ENCODE results near the gene MACROH2A2.

Gene MACROH2A2

GRCh38 chr10:70135684-70136083, 83.0 kb downstream of the MACROH2A2 start:
- H3K4me3 ChIP-seq (ENCODE audit: low read depth in 1 of 5, low read length in 5 of 5) = no peak overlapping the region
- no peaks in the 10 kb centered on the region for H3K9me3 ChIP-seq (ENCODE audit: control insufficient read depth in 5 of 5, low read length in 5 of 5)
- H3K27ac ChIP-seq (ENCODE audit: low read depth, low read length) = no peak overlapping the region
- H3K4me1 ChIP-seq (ENCODE audit: control insufficient read depth in 5 of 5, insufficient read depth in 5 of 5, low read length in 5 of 5) = peaks cover 6 to 39% (median 30%) of the 10 kb centered on the region in 5 donors
- peaks cover 0 to 16% (median 9%) of the 10 kb centered on the region in 5 donors for H3K36me3 ChIP-seq (ENCODE audit: control insufficient read depth in 5 of 5, insufficient read depth in 5 of 5, low read length in 5 of 5)
- no peak overlapping the region for H3K9ac ChIP-seq (ENCODE audit: low read length in 5 of 5)
- H3K27me3 ChIP-seq (ENCODE audit: control insufficient read depth in 5 of 5, insufficient read depth in 4 of 5, low read length in 5 of 5) = no peaks in the 10 kb centered on the region

- Histone ChIP-seq H3K4me3 (ENCODE audit: low read depth in 1 of 5, low read length in 5 of 5) (no peak overlapping the region), H3K27ac (ENCODE audit: low read depth, low read length) (no peak overlapping the region), H3K9ac (ENCODE audit: low read length in 5 of 5) (no peak overlapping the region), H3K4me1 (ENCODE audit: control insufficient read depth in 5 of 5, insufficient read depth in 5 of 5, low read length in 5 of 5) (peaks cover 2 to 26% (median 18%) of the 10 kb centered on the region in 5 donors), H3K36me3 (ENCODE audit: control insufficient read depth in 5 of 5, insufficient read depth in 5 of 5, low read length in 5 of 5) (peaks cover 0 to 16% (median 9%) of the 10 kb centered on the region in 5 donors), H3K9me3 (ENCODE audit: control insufficient read depth in 5 of 5, low read length in 5 of 5) (no peaks in the 10 kb centered on the region), H3K27me3 (ENCODE audit: control insufficient read depth in 5 of 5, insufficient read depth in 4 of 5, low read length in 5 of 5) (no peaks in the 10 kb centered on the region)
These were observed 84.5 kb downstream of the MACROH2A2 start for GRCh38 chr10:70137135-70137534.

- Histone ChIP-seq H3K4me1 (ENCODE audit: control insufficient read depth in 5 of 5, insufficient read depth in 5 of 5, low read length in 5 of 5) (peaks cover 0 to 25% (median 14%) of the 10 kb centered on the region in 5 donors), H3K4me3 (ENCODE audit: low read depth in 1 of 5, low read length in 5 of 5) (no peak overlapping the region), H3K27me3 (ENCODE audit: control insufficient read depth in 5 of 5, insufficient read depth in 4 of 5, low read length in 5 of 5) (no peaks in the 10 kb centered on the region), H3K27ac (ENCODE audit: low read depth, low read length) (no peak overlapping the region), H3K9me3 (ENCODE audit: control insufficient read depth in 5 of 5, low read length in 5 of 5) (no peaks in the 10 kb centered on the region), H3K9ac (ENCODE audit: low read length in 5 of 5) (no peak overlapping the region), H3K36me3 (ENCODE audit: control insufficient read depth in 5 of 5, insufficient read depth in 5 of 5, low read length in 5 of 5) (peaks cover 0 to 16% (median 9%) of the 10 kb centered on the region in 5 donors)
These were observed 85.6 kb downstream of the MACROH2A2 start for GRCh38 chr10:70137927-70138883.

GRCh38 chr10:70139151-70139996, 86.7 kb downstream of the MACROH2A2 start:
- Histone ChIP-seq H3K4me1 (ENCODE audit: control insufficient read depth in 5 of 5, insufficient read depth in 5 of 5, low read length in 5 of 5) (peaks cover 0 to 34% (median 16%) of the 10 kb centered on the region in 5 donors), H3K4me3 (ENCODE audit: low read depth in 1 of 5, low read length in 5 of 5) (no peak overlapping the region), H3K36me3 (ENCODE audit: control insufficient read depth in 5 of 5, insufficient read depth in 5 of 5, low read length in 5 of 5) (peaks cover 0 to 17% (median 9%) of the 10 kb centered on the region in 5 donors), H3K27me3 (ENCODE audit: control insufficient read depth in 5 of 5, insufficient read depth in 4 of 5, low read length in 5 of 5) (no peaks in the 10 kb centered on the region), H3K9me3 (ENCODE audit: control insufficient read depth in 5 of 5, low read length in 5 of 5) (no peaks in the 10 kb centered on the region), H3K9ac (ENCODE audit: low read length in 5 of 5) (no peak overlapping the region), H3K27ac (ENCODE audit: low read depth, low read length) (no peak overlapping the region)

- Histone ChIP-seq H3K4me1 (ENCODE audit: control insufficient read depth in 5 of 5, insufficient read depth in 5 of 5, low read length in 5 of 5) (peaks cover 1 to 39% (median 22%) of the 10 kb centered on the region in 5 donors), H3K36me3 (ENCODE audit: control insufficient read depth in 5 of 5, insufficient read depth in 5 of 5, low read length in 5 of 5) (peaks cover 0 to 17% (median 9%) of the 10 kb centered on the region in 5 donors), H3K9me3 (ENCODE audit: control insufficient read depth in 5 of 5, low read length in 5 of 5) (no peaks in the 10 kb centered on the region), H3K9ac (ENCODE audit: low read length in 5 of 5) (no peak overlapping the region), H3K27me3 (ENCODE audit: control insufficient read depth in 5 of 5, insufficient read depth in 4 of 5, low read length in 5 of 5) (no peaks in the 10 kb centered on the region), H3K27ac (ENCODE audit: low read depth, low read length) (no peak overlapping the region), H3K4me3 (ENCODE audit: low read depth in 1 of 5, low read length in 5 of 5) (no peak overlapping the region)
These were observed 87.3 kb downstream of the MACROH2A2 start for GRCh38 chr10:70139997-70140250.

GRCh38 chr10:70140297-70140696, 87.7 kb downstream of the MACROH2A2 start:
- Histone ChIP-seq H3K9ac (ENCODE audit: low read length in 5 of 5) (no peak overlapping the region), H3K4me3 (ENCODE audit: low read depth in 1 of 5, low read length in 5 of 5) (no peak overlapping the region), H3K27ac (ENCODE audit: low read depth, low read length) (no peak overlapping the region), H3K36me3 (ENCODE audit: control insufficient read depth in 5 of 5, insufficient read depth in 5 of 5, low read length in 5 of 5) (peaks cover 0 to 17% (median 9%) of the 10 kb centered on the region in 5 donors), H3K27me3 (ENCODE audit: control insufficient read depth in 5 of 5, insufficient read depth in 4 of 5, low read length in 5 of 5) (no peaks in the 10 kb centered on the region), H3K9me3 (ENCODE audit: control insufficient read depth in 5 of 5, low read length in 5 of 5) (no peaks in the 10 kb centered on the region), H3K4me1 (ENCODE audit: control insufficient read depth in 5 of 5, insufficient read depth in 5 of 5, low read length in 5 of 5) (peaks cover 3 to 43% (median 25%) of the 10 kb centered on the region in 5 donors)

- Histone ChIP-seq H3K27ac (ENCODE audit: low read depth, low read length) (no peak overlapping the region), H3K4me3 (ENCODE audit: low read depth in 1 of 5, low read length in 5 of 5) (no peak overlapping the region), H3K27me3 (ENCODE audit: control insufficient read depth in 5 of 5, insufficient read depth in 4 of 5, low read length in 5 of 5) (no peaks in the 10 kb centered on the region), H3K4me1 (ENCODE audit: control insufficient read depth in 5 of 5, insufficient read depth in 5 of 5, low read length in 5 of 5) (peaks cover 5 to 53% (median 41%) of the 10 kb centered on the region in 5 donors), H3K9me3 (ENCODE audit: control insufficient read depth in 5 of 5, low read length in 5 of 5) (no peaks in the 10 kb centered on the region), H3K36me3 (ENCODE audit: control insufficient read depth in 5 of 5, insufficient read depth in 5 of 5, low read length in 5 of 5) (peaks cover 0 to 17% (median 9%) of the 10 kb centered on the region in 5 donors), H3K9ac (ENCODE audit: low read length in 5 of 5) (no peak overlapping the region)
These were observed 89.9 kb downstream of the MACROH2A2 start for GRCh38 chr10:70142555-70142954.

GRCh38 chr10:70144372-70145110, 91.9 kb downstream of the MACROH2A2 start:
- Histone ChIP-seq H3K9me3 (ENCODE audit: control insufficient read depth in 5 of 5, low read length in 5 of 5) (no peaks in the 10 kb centered on the region), H3K36me3 (ENCODE audit: control insufficient read depth in 5 of 5, insufficient read depth in 5 of 5, low read length in 5 of 5) (peaks cover 0 to 22% (median 5%) of the 10 kb centered on the region in 5 donors), H3K27ac (ENCODE audit: low read depth, low read length) (peak overlapping the region; percentile 94), H3K27me3 (ENCODE audit: control insufficient read depth in 5 of 5, insufficient read depth in 4 of 5, low read length in 5 of 5) (no peaks in the 10 kb centered on the region), H3K9ac (ENCODE audit: low read length in 5 of 5) (peak overlapping the region; percentile 48 to 85 (median 75)), H3K4me1 (ENCODE audit: control insufficient read depth in 5 of 5, insufficient read depth in 5 of 5, low read length in 5 of 5) (peaks cover 5 to 45% (median 36%) of the 10 kb centered on the region in 5 donors), H3K4me3 (ENCODE audit: low read depth in 1 of 5, low read length in 5 of 5) (peak overlapping the region; percentile 48 to 85 (median 79))

- Histone ChIP-seq H3K36me3 (ENCODE audit: control insufficient read depth in 5 of 5, insufficient read depth in 5 of 5, low read length in 5 of 5) (peaks cover 0 to 26% (median 9%) of the 10 kb centered on the region in 5 donors), H3K4me1 (ENCODE audit: control insufficient read depth in 5 of 5, insufficient read depth in 5 of 5, low read length in 5 of 5) (peaks cover 5 to 45% (median 36%) of the 10 kb centered on the region in 5 donors), H3K9ac (ENCODE audit: low read length in 5 of 5) (peak overlapping the region; percentile 48 to 85 (median 75))
These were observed 92.6 kb downstream of the MACROH2A2 start for GRCh38 chr10:70145166-70145665.

More at GRCh38 chr10:70145166-70145665, 92.6 kb downstream of the MACROH2A2 start:
- Histone ChIP-seq H3K27ac (ENCODE audit: low read depth, low read length) (peak overlapping the region; percentile 94), H3K9me3 (ENCODE audit: control insufficient read depth in 5 of 5, low read length in 5 of 5) (no peaks in the 10 kb centered on the region), H3K4me3 (ENCODE audit: low read depth in 1 of 5, low read length in 5 of 5) (peak overlapping the region; percentile 48 to 85 (median 79)), H3K27me3 (ENCODE audit: control insufficient read depth in 5 of 5, insufficient read depth in 4 of 5, low read length in 5 of 5) (no peaks in the 10 kb centered on the region)

All from subcutaneous abdominal adipose tissue (tissue), 5 donors.